ES-I3 (cell line): ENCODE results near the gene FREM1.

Experiments used
- H3K36me3 ChIP-seq: 2 replicates; pipeline ENCODE4 v1.6.1; 2013; ENCODE audit warnings: mild to moderate bottlenecking, low read length, control low read depth, moderate library complexity; ENCODE audit not compliant: insufficient read depth
- H3K4me1 ChIP-seq: 2 replicates; pipeline ENCODE4 v1.6.1; 2013; ENCODE audit warnings: mild to moderate bottlenecking, control low read depth, low read length; ENCODE audit not compliant: insufficient read depth
- H3K9ac ChIP-seq: 2 replicates; pipeline ENCODE4 v1.6.1; 2013; ENCODE audit warnings: low read depth, mild to moderate bottlenecking, low read length, moderate library complexity
- H3K9me3 ChIP-seq: 2 replicates; pipeline ENCODE4 v1.6.1; 2013; ENCODE audit warnings: mild to moderate bottlenecking, low read length, moderate library complexity; ENCODE audit not compliant: control insufficient read depth, insufficient read depth

Gene FREM1

GRCh38 chr9:14870090-14870489, 40.1 kb downstream of the FREM1 start:
- H3K4me1 ChIP-seq, result no peaks in the 10 kb centered on the region
- H3K9ac ChIP-seq, result no peak overlapping the region
- no peaks in the 10 kb centered on the region for H3K9me3 ChIP-seq
- no peaks in the 10 kb centered on the region for H3K36me3 ChIP-seq

- H3K36me3 ChIP-seq, result no peaks in the 10 kb centered on the region
- no peaks in the 10 kb centered on the region for H3K9me3 ChIP-seq
- H3K4me1 ChIP-seq, result no peaks in the 10 kb centered on the region
- H3K9ac ChIP-seq, result no peak overlapping the region
Measured at GRCh38 chr9:14869671-14870070, 40.6 kb downstream of the FREM1 start.

GRCh38 chr9:14868772-14869583, 41.2 kb downstream of the FREM1 start:
- Histone ChIP-seq H3K9ac (no peak overlapping the region), H3K9me3 (no peaks in the 10 kb centered on the region), H3K36me3 (no peaks in the 10 kb centered on the region), H3K4me1 (no peaks in the 10 kb centered on the region)

- Histone ChIP-seq H3K36me3 (no peaks in the 10 kb centered on the region), H3K4me1 (no peaks in the 10 kb centered on the region), H3K9ac (no peak overlapping the region), H3K9me3 (no peaks in the 10 kb centered on the region)
Measured at GRCh38 chr9:14868418-14868771, 41.8 kb downstream of the FREM1 start.

GRCh38 chr9:14866200-14866749, 44.0 kb downstream of the FREM1 start:
- no peaks in the 10 kb centered on the region for H3K36me3 ChIP-seq
- H3K4me1 ChIP-seq, result no peaks in the 10 kb centered on the region
- no peak overlapping the region for H3K9ac ChIP-seq
- no peaks in the 10 kb centered on the region for H3K9me3 ChIP-seq

- Histone ChIP-seq H3K4me1 (no peaks in the 10 kb centered on the region), H3K36me3 (no peaks in the 10 kb centered on the region), H3K9ac (no peak overlapping the region), H3K9me3 (no peaks in the 10 kb centered on the region)
Measured at GRCh38 chr9:14864309-14864708, 45.9 kb downstream of the FREM1 start.

GRCh38 chr9:14863402-14863801, 46.8 kb downstream of the FREM1 start:
- Histone ChIP-seq H3K36me3 (no peaks in the 10 kb centered on the region), H3K9me3 (no peaks in the 10 kb centered on the region), H3K9ac (no peak overlapping the region), H3K4me1 (no peaks in the 10 kb centered on the region)

GRCh38 chr9:14857449-14858305, 52.6 kb downstream of the FREM1 start:
- no peak overlapping the region for H3K9ac ChIP-seq

GRCh38 chr9:14849851-14850250, 60.4 kb downstream of the FREM1 start:
- Histone ChIP-seq H3K9ac (no peak overlapping the region), H3K36me3 (no peaks in the 10 kb centered on the region), H3K4me1 (no peaks in the 10 kb centered on the region), H3K9me3 (no peaks in the 10 kb centered on the region)

More at GRCh38 chr9:14857449-14858305, 52.6 kb downstream of the FREM1 start:
- Histone ChIP-seq H3K9me3 (no peaks in the 10 kb centered on the region), H3K36me3 (no peaks in the 10 kb centered on the region), H3K4me1 (no peaks in the 10 kb centered on the region)

GRCh38 chr9:14849296-14849695, 60.9 kb downstream of the FREM1 start:
- H3K4me1 ChIP-seq, result no peaks in the 10 kb centered on the region
- H3K9ac ChIP-seq, result no peak overlapping the region
- H3K36me3 ChIP-seq, result no peaks in the 10 kb centered on the region
- no peaks in the 10 kb centered on the region for H3K9me3 ChIP-seq

- Histone ChIP-seq H3K9me3 (no peaks in the 10 kb centered on the region), H3K9ac (no peak overlapping the region), H3K4me1 (no peaks in the 10 kb centered on the region), H3K36me3 (no peaks in the 10 kb centered on the region)
Measured at GRCh38 chr9:14846871-14847311, 63.3 kb downstream of the FREM1 start.

GRCh38 chr9:14843163-14843562, 67.1 kb downstream of the FREM1 start:
- Histone ChIP-seq H3K4me1 (no peaks in the 10 kb centered on the region), H3K9ac (no peak overlapping the region), H3K9me3 (no peaks in the 10 kb centered on the region), H3K36me3 (no peaks in the 10 kb centered on the region)

- no peaks in the 10 kb centered on the region for H3K36me3 ChIP-seq
- H3K9me3 ChIP-seq, result 0 out of 2 replicates have a peak, but pooled peaks cover under 1% of the 10 kb centered on the region
- no peaks in the 10 kb centered on the region for H3K4me1 ChIP-seq
- no peak overlapping the region for H3K9ac ChIP-seq
Measured at GRCh38 chr9:14842269-14842668, 68.0 kb downstream of the FREM1 start.

- H3K9me3 ChIP-seq, result peaks cover 4% of the 10 kb centered on the region; the same call in 1 of the 2 replicates
- no peaks in the 10 kb centered on the region for H3K4me1 ChIP-seq
- H3K36me3 ChIP-seq, result no peaks in the 10 kb centered on the region
- no peak overlapping the region for H3K9ac ChIP-seq
Measured at GRCh38 chr9:14838701-14839100, 71.5 kb downstream of the FREM1 start.
